Measurements from ENCODE around the gene EIPR1.

Gene EIPR1

GRCh38 chr2:3141696-3142095 is 235.9 kb downstream of the EIPR1 start:
- no peak for DNase-seq

- no peak for DNase-seq
Measured at GRCh38 chr2:3139906-3140305, 237.7 kb downstream of the EIPR1 start.
